Left renal pelvis (tissue), 4 donors: ENCODE measurements around the gene ANXA9. TPM values are rescaled to one million over a fixed set of nuclear protein-coding genes. Genes with fewer than 3 reads are reported as not detected.

Experiments used
- DNase-seq, 4 donors: peaks; one replicate each; pipeline ENCODE4 v3.0.0-alpha.2; 2013; ENCODE audit warnings: low read depth in 4 of 4, low spot score in 3 of 4
- polyA plus RNA-seq, 4 donors: library from polyadenylated mRNA; unstranded; fragments of 120-200 nt; gene quantifications; one replicate each; pipeline ENCODE4 v1.2.1, GENCODE V29; 2013; ENCODE audit not compliant: insufficient read length in 4 of 4

The ANXA9 gene
- polyA plus RNA-seq, 4 donors = 10.7 to 21.5 (median 13.6) TPM

DNA sequence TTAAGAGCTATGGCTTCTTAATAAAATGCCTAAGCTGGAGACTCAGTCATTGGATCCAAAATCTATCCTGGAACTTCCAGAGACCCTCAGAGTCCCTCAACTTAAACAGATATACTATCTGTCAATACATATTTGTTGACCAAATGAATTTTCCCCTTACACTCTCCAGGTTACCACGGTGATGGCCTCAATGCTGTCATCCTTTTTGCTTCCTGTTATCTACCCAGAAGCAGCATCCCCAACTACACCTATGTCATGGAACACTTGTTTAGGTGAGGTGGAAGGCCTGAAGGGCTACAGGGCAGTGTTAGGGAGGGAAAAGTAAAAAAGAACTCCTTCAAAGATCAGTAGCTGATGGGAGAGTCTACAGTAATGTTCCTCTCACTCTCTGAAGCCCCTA, 61.1 kb downstream of the ANXA9 start:
- DNase-seq = no peak

Other genes starting within 250 kb of the ANXA9 start
- 10 to 100 TPM; 11.3 to 27.6 (median 14.9) TPM for gene CTSS, start 216.5 kb upstream of the ANXA9 start, polyA plus RNA-seq
- 100 to 1,000 TPM in 1 of 4 donors, 10 to 100 TPM in 3; 19.8 to 107 (median 35.3) TPM for gene CTSK, start 174.0 kb upstream of the ANXA9 start, polyA plus RNA-seq
- gene ARNT, start 105.7 kb upstream of the ANXA9 start, polyA plus RNA-seq = 10 to 100 TPM; 57.0 to 62.8 (median 58.3) TPM
- not detected for gene CTXND2, start 95.2 kb upstream of the ANXA9 start, polyA plus RNA-seq
- 10 to 100 TPM; 62.7 to 88.8 (median 81.9) TPM for gene SETDB1, start 55.9 kb upstream of the ANXA9 start, polyA plus RNA-seq
- gene CERS2, start 7.5 kb upstream of the ANXA9 start, polyA plus RNA-seq = 100 to 1,000 TPM; 206 to 297 (median 284) TPM
- gene MINDY1, start 24.6 kb downstream of the ANXA9 start, polyA plus RNA-seq = 10 to 100 TPM; 35.7 to 54.4 (median 39.1) TPM
- gene PRUNE1, start 26.2 kb downstream of the ANXA9 start, polyA plus RNA-seq = 10 to 100 TPM; 41.4 to 47.8 (median 46.1) TPM
- gene BNIPL, start 54.3 kb downstream of the ANXA9 start, polyA plus RNA-seq = 1 to 10 TPM in 3 of 4 donors, under 1 TPM in 1; 0.72 to 5.6 (median 2.6) TPM
- gene C1orf56, start 65.5 kb downstream of the ANXA9 start, polyA plus RNA-seq = 10 to 100 TPM; 10.3 to 15.1 (median 11.4) TPM
- 10 to 100 TPM; 56.4 to 83.9 (median 74.6) TPM for gene CDC42SE1, start 77.3 kb downstream of the ANXA9 start, polyA plus RNA-seq
- gene MLLT11, start 78.1 kb downstream of the ANXA9 start, polyA plus RNA-seq = 10 to 100 TPM; 21.9 to 27.4 (median 24.8) TPM
- gene GABPB2, start 88.5 kb downstream of the ANXA9 start, polyA plus RNA-seq = 10 to 100 TPM; 10.4 to 14.1 (median 11.8) TPM
- 10 to 100 TPM; 18.8 to 33.9 (median 29.7) TPM for gene SEMA6C, start 164.3 kb downstream of the ANXA9 start, polyA plus RNA-seq
- 1 to 10 TPM in 3 of 4 donors, under 1 TPM in 1; 0.96 to 2.9 (median 1.8) TPM for gene TNFAIP8L2, start 174.4 kb downstream of the ANXA9 start, polyA plus RNA-seq
- 10 to 100 TPM; 17.3 to 18.6 (median 17.7) TPM for gene LYSMD1, start 183.6 kb downstream of the ANXA9 start, polyA plus RNA-seq
- 10 to 100 TPM; 35.2 to 46.8 (median 39.9) TPM for gene SCNM1, start 183.9 kb downstream of the ANXA9 start, polyA plus RNA-seq
- 1 to 10 TPM in 3 of 4 donors, under 1 TPM in 1; 0.46 to 2.3 (median 1.7) TPM for gene TMOD4, start 193.7 kb downstream of the ANXA9 start, polyA plus RNA-seq
- gene VPS72, start 207.9 kb downstream of the ANXA9 start, polyA plus RNA-seq = 10 to 100 TPM; 55.5 to 76.1 (median 69.9) TPM
- 10 to 100 TPM; 57.6 to 70.2 (median 64.0) TPM for gene PIP5K1A, start 216.3 kb downstream of the ANXA9 start, polyA plus RNA-seq